ENCODE measurements around the gene RBM17.

DNA sequence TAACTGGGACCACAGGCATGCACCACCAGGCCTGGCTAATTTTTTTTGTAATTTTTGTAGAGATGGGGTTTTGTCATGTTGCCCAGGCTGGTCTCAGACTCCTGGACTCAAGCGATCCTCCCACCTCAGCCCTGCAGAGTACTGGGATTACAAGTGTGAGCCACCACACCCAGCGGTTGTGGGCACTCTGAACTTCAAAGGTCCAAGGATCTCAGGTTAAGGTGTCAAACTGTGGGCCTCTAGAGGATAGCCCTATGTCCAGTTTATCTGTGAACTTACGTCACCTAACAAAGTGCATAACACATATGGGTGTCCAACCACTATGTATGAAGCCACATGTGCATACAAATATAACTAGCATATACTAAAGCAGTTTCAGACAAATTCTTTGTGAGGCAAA is 23.4 kb upstream of the RBM17 start:
- TF ChIP-seq, protein P1, sequence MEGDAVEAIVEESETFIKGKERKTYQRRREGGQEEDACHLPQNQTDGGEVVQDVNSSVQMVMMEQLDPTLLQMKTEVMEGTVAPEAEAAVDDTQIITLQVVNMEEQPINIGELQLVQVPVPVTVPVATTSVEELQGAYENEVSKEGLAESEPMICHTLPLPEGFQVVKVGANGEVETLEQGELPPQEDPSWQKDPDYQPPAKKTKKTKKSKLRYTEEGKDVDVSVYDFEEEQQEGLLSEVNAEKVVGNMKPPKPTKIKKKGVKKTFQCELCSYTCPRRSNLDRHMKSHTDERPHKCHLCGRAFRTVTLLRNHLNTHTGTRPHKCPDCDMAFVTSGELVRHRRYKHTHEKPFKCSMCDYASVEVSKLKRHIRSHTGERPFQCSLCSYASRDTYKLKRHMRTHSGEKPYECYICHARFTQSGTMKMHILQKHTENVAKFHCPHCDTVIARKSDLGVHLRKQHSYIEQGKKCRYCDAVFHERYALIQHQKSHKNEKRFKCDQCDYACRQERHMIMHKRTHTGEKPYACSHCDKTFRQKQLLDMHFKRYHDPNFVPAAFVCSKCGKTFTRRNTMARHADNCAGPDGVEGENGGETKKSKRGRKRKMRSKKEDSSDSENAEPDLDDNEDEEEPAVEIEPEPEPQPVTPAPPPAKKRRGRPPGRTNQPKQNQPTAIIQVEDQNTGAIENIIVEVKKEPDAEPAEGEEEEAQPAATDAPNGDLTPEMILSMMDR (IDR thresholded peaks at IDR 0.05), result no peak
- TF ChIP-seq ZFX (IDR thresholded peaks at IDR 0.05; ENCODE audit: borderline replicate concordance), result no peak

All from 22Rv1 (cell line).